HepG2 (cell line): Measurements from ENCODE around the gene EEFSEC. TPM values are rescaled to one million over a fixed set of nuclear protein-coding genes. Genes with fewer than 3 reads are reported as not detected.

ENCODE experiments used
- ATAC-seq: fragments of 200-7000 bp; cut with Tn5 transposase; 3 replicates; pipeline ENCODE4 v1.9.1; 2020; ENCODE audit warnings: mild to moderate bottlenecking, moderate library complexity
- BruUV-seq: library from RNA; stranded (reverse); fragments of 400-500 nt; replicated peaks from 2 replicates; lab custom pipeline; 2021; lab: Mats Ljungman, UMichigan
- CTCF ChIA-PET: fragments of 300-600 bp; formaldehyde crosslinking; extraction: SDS; loops from one replicate; lab custom pipeline; 2021; ENCODE audit warnings: low total read pairs, inconsistent platforms, low intra/inter-chr PET ratio; lab: Yijun Ruan, JAX
- POLR2A ChIA-PET: fragments of 350-600 bp; sonication (Branson Sonifier 250); formaldehyde crosslinking; loops from one replicate; lab custom pipeline; 2020; ENCODE audit warnings: antibody characterized with exemption, inconsistent platforms; lab: Yijun Ruan, JAX
- DNase-seq: peaks from one replicate; pipeline ENCODE4 v3.0.0-alpha.2; 2015; ENCODE audit warnings: low spot score
- FAIRE-seq: peaks from 3 replicates; lab custom pipeline; 2011; peaks lifted over from hg19 to GRCh38; lab: Jason Lieb, UNC
- H2AFZ ChIP-seq: one replicate; pipeline ENCODE4 v1.6.1; 2011; ENCODE audit warnings: low read length, inconsistent platforms
- H3K27ac ChIP-seq: fragments of 300-600 bp; 3 replicates; pipeline ENCODE4 v1.8.0; 2011; ENCODE audit warnings: mixed run types, mild to moderate bottlenecking, mixed read lengths, low read length, inconsistent platforms; ENCODE audit not compliant: insufficient read depth; ENCODE audit errors: extremely low read length
- H3K27me3 ChIP-seq, 2 experiments: fragments of 200-600 bp in 1 of 2; 2 replicates in 1 of 2; 3 replicates in 1 of 2; pipeline versions ENCODE4 v1.6.0 to v1.8.0; 2011; ENCODE audit warnings: low read length in 2 of 2, mild to moderate bottlenecking in 2 of 2, moderate library complexity in 2 of 2, inconsistent platforms in 1 of 2; ENCODE audit not compliant: insufficient read depth in 2 of 2, control insufficient read depth in 1 of 2
- H3K36me3 ChIP-seq, 2 experiments: fragments of 200-600 bp in 1 of 2; replicated peaks in 1 of 2; 2 replicates in 1 of 2; 3 replicates in 1 of 2; pipeline versions ENCODE4 v1.5.1 to v1.8.0; 2011; ENCODE audit warnings: low read length in 2 of 2, inconsistent platforms in 1 of 2; ENCODE audit not compliant: insufficient read depth in 2 of 2, control insufficient read depth in 1 of 2
- H3K4me1 ChIP-seq: 2 replicates; pipeline ENCODE4 v1.5.1; 2012; ENCODE audit warnings: low read length, inconsistent platforms; ENCODE audit not compliant: insufficient read depth
- H3K4me2 ChIP-seq: 2 replicates; pipeline ENCODE4 v1.6.0; 2011; ENCODE audit warnings: low read depth, low read length, inconsistent platforms
- H3K4me3 ChIP-seq, 3 experiments: fragments of 200-600 bp in 1 of 3; sonication (generic), shearing (Covaris generic) in 1 of 3; replicated peaks in 1 of 3; 2 replicates each; pipeline ENCODE4 v1.5.1; 2011 to 2016; ENCODE audit warnings: low read length in 3 of 3, inconsistent platforms in 2 of 3, low read depth in 2 of 3, mild to moderate bottlenecking in 2 of 3, control low read depth in 1 of 3, mixed read lengths in 1 of 3; ENCODE audit not compliant: insufficient read depth in 1 of 3
- H3K79me2 ChIP-seq: one replicate; pipeline ENCODE4 v1.6.1; 2011; ENCODE audit warnings: low read length, inconsistent platforms; ENCODE audit not compliant: insufficient read depth
- H3K9ac ChIP-seq: 2 replicates; pipeline ENCODE4 v1.6.0; 2011; ENCODE audit warnings: mild to moderate bottlenecking, low read depth, low read length, inconsistent platforms; ENCODE audit not compliant: insufficient read depth
- H3K9me3 ChIP-seq: 2 replicates; pipeline ENCODE4 v1.5.1; 2012; ENCODE audit warnings: mild to moderate bottlenecking, low read length
- H4K20me1 ChIP-seq: 2 replicates; pipeline ENCODE4 v1.6.0; 2011; ENCODE audit warnings: inconsistent platforms, mild to moderate bottlenecking, low read length, moderate library complexity; ENCODE audit not compliant: insufficient read depth
- CSRNP1 ChIP-seq: sonication (generic); formaldehyde crosslinking; IDR thresholded peaks from 2 replicates; pipeline ENCODE4 v1.8.1; 2023; ENCODE audit warnings: mild to moderate bottlenecking, missing genetic modification reagents
- E2F5 ChIP-seq: sonication (generic); formaldehyde crosslinking; conservative IDR thresholded peaks from 2 replicates; pipeline ENCODE4 v1.4.0; 2020; ENCODE audit warnings: missing genetic modification reagents
- EZH2 ChIP-seq: conservative IDR thresholded peaks from 2 replicates; pipeline ENCODE4 v1.6.1; 2012; ENCODE audit warnings: mild to moderate bottlenecking, low read depth, low read length, moderate library complexity
- HNF4A ChIP-seq: sonication (generic); formaldehyde crosslinking; IDR thresholded peaks from 2 replicates; pipeline ENCODE4 v1.4.0; 2020; ENCODE audit warnings: missing genetic modification reagents
- MXD3 ChIP-seq: IDR thresholded peaks from 2 replicates; pipeline ENCODE4 v1.6.1; 2016; ENCODE audit warnings: mild to moderate bottlenecking, missing biosample characterization, missing genetic modification reagents
- RAD21 ChIP-seq: fragments of 450-650 bp; formaldehyde crosslinking; IDR thresholded peaks from 2 replicates; pipeline ENCODE4 v1.5.0; 2020; ENCODE audit warnings: mild to moderate bottlenecking
- RBFOX2 ChIP-seq: fragments of 200-400 bp; formaldehyde crosslinking; IDR thresholded peaks from 2 replicates; pipeline ENCODE4 v1.6.1; 2017; ENCODE audit warnings: low read depth, mild to moderate bottlenecking, low read length
- RNF219 ChIP-seq: sonication (generic); formaldehyde crosslinking; IDR thresholded peaks from 2 replicates; pipeline ENCODE4 v1.5.0; 2020; ENCODE audit warnings: mild to moderate bottlenecking, missing genetic modification reagents
- SMAD9 ChIP-seq: sonication (generic); formaldehyde crosslinking; IDR thresholded peaks from 2 replicates; pipeline ENCODE4 v1.5.1; 2020; ENCODE audit warnings: mild to moderate bottlenecking, missing genetic modification reagents
- SP4 ChIP-seq: sonication (generic); formaldehyde crosslinking; IDR thresholded peaks from 2 replicates; pipeline ENCODE4 v1.8.1; 2023; ENCODE audit warnings: mild to moderate bottlenecking, missing genetic modification reagents
- THYN1 ChIP-seq: sonication (generic); formaldehyde crosslinking; IDR thresholded peaks from 2 replicates; pipeline ENCODE4 v1.8.1; 2023; ENCODE audit warnings: low read depth, mild to moderate bottlenecking, moderate library complexity, missing genetic modification reagents, borderline replicate concordance
- ZBTB39 ChIP-seq: sonication (generic); formaldehyde crosslinking; IDR thresholded peaks from 2 replicates; pipeline ENCODE4 v1.5.0; 2020; ENCODE audit warnings: missing genetic modification reagents
- ZFP37 ChIP-seq: sonication (generic); formaldehyde crosslinking; IDR thresholded peaks from 2 replicates; pipeline ENCODE4 v1.4.0; 2020; ENCODE audit warnings: missing genetic modification reagents, borderline replicate concordance
- ZNF263 ChIP-seq: sonication (generic); formaldehyde crosslinking; IDR thresholded peaks from 2 replicates; pipeline ENCODE4 v1.4.0; 2020; ENCODE audit warnings: missing genetic modification reagents
- ZNF30 ChIP-seq: sonication (generic); formaldehyde crosslinking; IDR thresholded peaks from 2 replicates; pipeline ENCODE4 v1.5.0; 2020; ENCODE audit warnings: mild to moderate bottlenecking, missing genetic modification reagents
- ZZZ3 ChIP-seq: sonication (generic); formaldehyde crosslinking; IDR thresholded peaks from 2 replicates; pipeline ENCODE4 v1.4.0; 2020; ENCODE audit warnings: missing genetic modification reagents, mild to moderate bottlenecking, borderline replicate concordance
- WGBS: methylation state at CpG from one replicate; pipeline ENCODE4 v1.1.6; 2017; ENCODE audit warnings: low lambda C conversion rate; 5-methylcytosine and 5-hydroxymethylcytosine counted together
- in situ Hi-C: cut with HindIII; loops from 2 replicates; pipeline ENCODE4 v1.10.0; 2017; ENCODE audit warnings: low pct_unique_long_range_greater_than_20kb; ENCODE audit not compliant: extremely low pct_ligation_motif_present
- intact Hi-C: fragments of 100-400 bp; cut with micrococcal nuclease; formaldehyde crosslinking; loops from one replicate; pipeline ENCODE4 v1.10.0; 2022; ENCODE audit not compliant: unreplicated experiment
- polyA plus RNA-seq, 8 experiments: library from polyadenylated mRNA; depleted of rRNA in 3 of 8; stranded (reverse) in 7 of 8; unstranded in 1 of 8; fragments of >200 nt; fragmentation: Illumina TruSeq in 4 of 8; extraction: Trizol in 4 of 8; gene quantifications; 2 replicates each; pipeline versions ENCODE4 v1.2.1 to v1.2.3, GENCODE V29; 2011 to 2016; ENCODE audit warnings: low read depth in 4 of 8, missing spikeins in 1 of 8, mixed read lengths in 1 of 8; ENCODE audit not compliant: insufficient read depth in 1 of 8
- total RNA-seq, 5 experiments: library from RNA; depleted of rRNA; stranded (reverse); fragments of >200 nt; fragmentation: Illumina TruSeq; extraction: Trizol; gene quantifications; 2 replicates each; pipeline ENCODE4 v1.2.3, GENCODE V29; 2016; ENCODE audit warnings: low read depth in 1 of 5

EEFSEC gene
- total and polyA plus RNA-seq, 2 of the 13 experiments (the other 11 are each of a cell fraction or from before 2014, with no cell fraction given) = 6.4 to 24.2 TPM

GRCh38 chr3:128359846-128360642 lies 206.8 kb downstream of the EEFSEC start:
- H3K4me1 ChIP-seq = peaks cover 79% of the 10 kb centered on the region
- peak; percentile 73 for ATAC-seq
- intact Hi-C loops (loop anchor here (2.0 kb wide), 1 partner anchor 25 kb away; no protein-coding TSS in a partner anchor), in situ Hi-C loops (no loop called here)
- peaks cover 4 to 5% of the 10 kb centered on the region in 2 experiments; a peak in 4 of 5 replicates for H3K36me3 ChIP-seq
- ChIA-PET POLR2A (interaction anchor here (0.7 to 3.9 kb wide), 5 partner anchors 11 to 192 kb away, joined by 4 to 29 read pairs (median 6); no protein-coding TSS in a partner anchor), CTCF (no interaction called here)
- 70% methylated on average over 3 of the region's 8 CpGs for WGBS
- H3K27me3 ChIP-seq = no peaks in the 10 kb centered on the region
- no TSS peak for BruUV-seq
- H3K27ac ChIP-seq = peak overlapping the region; percentile 86
- H3K9ac ChIP-seq = peak overlapping the region; percentile 59
- no peak for FAIRE-seq
- H3K4me2 ChIP-seq = peak overlapping the region; percentile 57
- no peaks in the 10 kb centered on the region for H3K79me2 ChIP-seq
- no peak overlapping the region for H2AFZ ChIP-seq
- peak; percentile 33 for DNase-seq
- no peaks in the 10 kb centered on the region for H4K20me1 ChIP-seq
- H3K4me3 ChIP-seq = peak overlapping the region in 1 of 3 experiments; percentile 26; a peak in 1 of 6 replicates
- H3K9me3 ChIP-seq = no peaks in the 10 kb centered on the region
- TF ChIP-seq SMAD9 (CRISPR knock-in tag) = no peak
- no peak for TF ChIP-seq ZBTB39 (CRISPR knock-in tag)
- TF ChIP-seq HNF4A = peak; percentile 5; the same call in 1 of the 2 replicates
- no peak for TF ChIP-seq ZNF30 (CRISPR knock-in tag)
- TF ChIP-seq THYN1 (CRISPR knock-in tag) = no peak
- TF ChIP-seq E2F5 (CRISPR knock-in tag) = no peak
- peak; percentile 55 for TF ChIP-seq ZNF263
- 0 out of 2 replicates have a peak, but pooled peaks have one; percentile 44 for TF ChIP-seq CSRNP1
- no peak for TF ChIP-seq RNF219
- TF ChIP-seq RBFOX2 = no peak
- TF ChIP-seq EZH2 = no peak
- 0 out of 2 replicates have a peak, but pooled peaks have one; percentile 33 for TF ChIP-seq MXD3
- TF ChIP-seq SP4 (CRISPR knock-in tag) = no peak
- 0 out of 2 replicates have a peak, but pooled peaks have one; percentile 17 for TF ChIP-seq RAD21 (CRISPR knock-in tag)
- TF ChIP-seq ZFP37 (CRISPR knock-in tag) = no peak
- TF ChIP-seq ZZZ3 (CRISPR knock-in tag) = no peak
